Loucy (cell line): Measurements from ENCODE around the gene FAM107B.

Experiments used
- H2AFZ ChIP-seq: fragments of 200-600 bp; sonication (generic); 2 replicates; pipeline ENCODE4 v1.6.0; 2016; ENCODE audit warnings: antibody characterized with exemption, mild to moderate bottlenecking, low read length, moderate library complexity
- H3F3A ChIP-seq: fragments of 200-600 bp; 2 replicates; pipeline ENCODE4 v1.6.0; 2016; ENCODE audit warnings: antibody characterized with exemption, low read depth, mild to moderate bottlenecking
- H3K27me3 ChIP-seq: fragments of 200-600 bp; sonication (generic); 2 replicates; pipeline ENCODE4 v1.6.1; 2014; ENCODE audit warnings: low read length, mild to moderate bottlenecking; ENCODE audit not compliant: insufficient read depth, poor library complexity, severe bottlenecking
- H3K36me3 ChIP-seq: fragments of 200-600 bp; sonication (generic); 2 replicates; pipeline ENCODE4 v1.6.1; 2016; ENCODE audit warnings: low read length; ENCODE audit not compliant: insufficient read depth
- H3K4me1 ChIP-seq: fragments of 200-600 bp; sonication (generic); 2 replicates; pipeline ENCODE4 v1.5.1; 2014; ENCODE audit warnings: low read length, mild to moderate bottlenecking; ENCODE audit not compliant: insufficient read depth, poor library complexity, severe bottlenecking
- H3K4me2 ChIP-seq: fragments of 200-600 bp; sonication (generic); 2 replicates; pipeline ENCODE4 v1.6.0; 2014; ENCODE audit warnings: antibody characterized with exemption, low read length, low read depth, mild to moderate bottlenecking; ENCODE audit not compliant: poor library complexity, severe bottlenecking
- H3K4me3 ChIP-seq: fragments of 200-600 bp; sonication (generic); 2 replicates; pipeline ENCODE4 v1.5.1; 2014; ENCODE audit warnings: low read length, mild to moderate bottlenecking, mixed read lengths; ENCODE audit not compliant: poor library complexity, severe bottlenecking
- H3K79me2 ChIP-seq: fragments of 200-600 bp; sonication (generic); 2 replicates; pipeline ENCODE4 v1.6.1; 2014; ENCODE audit warnings: low read length; ENCODE audit not compliant: insufficient read depth
- H3K9ac ChIP-seq: fragments of 200-600 bp; sonication (generic); 2 replicates; pipeline ENCODE4 v1.6.0; 2014; ENCODE audit warnings: mild to moderate bottlenecking, low read depth, low read length, moderate library complexity; ENCODE audit not compliant: poor library complexity, severe bottlenecking
- H3K9me2 ChIP-seq: fragments of 200-600 bp; sonication (generic); replicated peaks from 2 replicates; pipeline ENCODE4 v1.6.1; 2016; ENCODE audit warnings: low read depth, low read length, mixed read lengths
- H3K9me3 ChIP-seq: fragments of 200-600 bp; sonication (generic); 2 replicates; pipeline ENCODE4 v1.6.1; 2014; ENCODE audit warnings: mild to moderate bottlenecking, antibody characterized with exemption, low read length, low read depth; ENCODE audit not compliant: insufficient read depth
- H4K20me1 ChIP-seq: fragments of 200-600 bp; sonication (generic); 2 replicates; pipeline ENCODE4 v1.6.0; 2014; ENCODE audit warnings: antibody characterized with exemption, low read length, mild to moderate bottlenecking; ENCODE audit not compliant: insufficient read depth, poor library complexity, severe bottlenecking
- CTCF ChIP-seq: fragments of 200-600 bp; sonication (generic); conservative IDR thresholded peaks from 2 replicates; pipeline ENCODE4 v1.5.1; 2014; ENCODE audit warnings: mild to moderate bottlenecking, antibody characterized with exemption, low read length
- EZH2phosphoT487 ChIP-seq: fragments of 200-600 bp; IDR thresholded peaks from 2 replicates; pipeline ENCODE4 v1.6.1; 2018; ENCODE audit warnings: antibody characterized with exemption, mild to moderate bottlenecking, moderate library complexity, borderline replicate concordance

FAM107B gene

GRCh38 chr10:14609178-14609577 is 165.5 kb downstream of the FAM107B start:
- H3K79me2 ChIP-seq = no peaks in the 10 kb centered on the region
- no peak overlapping the region for H3K9ac ChIP-seq
- H3K4me2 ChIP-seq = no peak overlapping the region
- TF ChIP-seq CTCF (no peak), EZH2phosphoT487 (no peak)
- no peaks in the 10 kb centered on the region for H3K27me3 ChIP-seq
- no peaks in the 10 kb centered on the region for H3K9me3 ChIP-seq
- no peaks in the 10 kb centered on the region for H3K9me2 ChIP-seq
- no peak overlapping the region for H3K4me3 ChIP-seq
- no peak overlapping the region for H2AFZ ChIP-seq
- H3F3A ChIP-seq = no peaks in the 10 kb centered on the region
- peaks cover 32% of the 10 kb centered on the region for H3K4me1 ChIP-seq
- no peaks in the 10 kb centered on the region for H4K20me1 ChIP-seq
- H3K36me3 ChIP-seq = no peaks in the 10 kb centered on the region

GRCh38 chr10:14608381-14609001 is 166.2 kb downstream of the FAM107B start:
- Histone ChIP-seq H3K4me1 (peaks cover 33% of the 10 kb centered on the region), H4K20me1 (no peaks in the 10 kb centered on the region), H3K9me3 (no peaks in the 10 kb centered on the region), H3K9ac (no peak overlapping the region), H3K9me2 (no peaks in the 10 kb centered on the region), H3K27me3 (no peaks in the 10 kb centered on the region), H2AFZ (peak overlapping the region; percentile 73), H3K4me3 (no peak overlapping the region), H3F3A (no peaks in the 10 kb centered on the region), H3K36me3 (no peaks in the 10 kb centered on the region), H3K4me2 (peak overlapping the region; percentile 12), H3K79me2 (peaks cover 2% of the 10 kb centered on the region)
- no peak for TF ChIP-seq EZH2phosphoT487
- no peak for TF ChIP-seq CTCF

GRCh38 chr10:14606633-14607032 is 168.1 kb downstream of the FAM107B start:
- Histone ChIP-seq H4K20me1 (peaks cover 10% of the 10 kb centered on the region), H3K4me1 (peaks cover 44% of the 10 kb centered on the region), H3K27me3 (no peaks in the 10 kb centered on the region), H3K9me3 (no peaks in the 10 kb centered on the region), H3K4me2 (no peak overlapping the region), H3K9me2 (no peaks in the 10 kb centered on the region), H3K79me2 (peaks cover 20% of the 10 kb centered on the region), H3F3A (no peaks in the 10 kb centered on the region), H3K4me3 (no peak overlapping the region), H2AFZ (no peak overlapping the region), H3K36me3 (no peaks in the 10 kb centered on the region), H3K9ac (no peak overlapping the region)
- no peak for TF ChIP-seq EZH2phosphoT487
- TF ChIP-seq CTCF = no peak
